ENCODE data around the gene SNX22. TPM values are rescaled to one million over a fixed set of nuclear protein-coding genes. Genes with fewer than 3 reads are reported as not detected.

Gene SNX22
- total RNA-seq, 4 donors from 2014 or later: 0.19 to 0.42 (median 0.33) TPM; not detected in 1

DNA sequence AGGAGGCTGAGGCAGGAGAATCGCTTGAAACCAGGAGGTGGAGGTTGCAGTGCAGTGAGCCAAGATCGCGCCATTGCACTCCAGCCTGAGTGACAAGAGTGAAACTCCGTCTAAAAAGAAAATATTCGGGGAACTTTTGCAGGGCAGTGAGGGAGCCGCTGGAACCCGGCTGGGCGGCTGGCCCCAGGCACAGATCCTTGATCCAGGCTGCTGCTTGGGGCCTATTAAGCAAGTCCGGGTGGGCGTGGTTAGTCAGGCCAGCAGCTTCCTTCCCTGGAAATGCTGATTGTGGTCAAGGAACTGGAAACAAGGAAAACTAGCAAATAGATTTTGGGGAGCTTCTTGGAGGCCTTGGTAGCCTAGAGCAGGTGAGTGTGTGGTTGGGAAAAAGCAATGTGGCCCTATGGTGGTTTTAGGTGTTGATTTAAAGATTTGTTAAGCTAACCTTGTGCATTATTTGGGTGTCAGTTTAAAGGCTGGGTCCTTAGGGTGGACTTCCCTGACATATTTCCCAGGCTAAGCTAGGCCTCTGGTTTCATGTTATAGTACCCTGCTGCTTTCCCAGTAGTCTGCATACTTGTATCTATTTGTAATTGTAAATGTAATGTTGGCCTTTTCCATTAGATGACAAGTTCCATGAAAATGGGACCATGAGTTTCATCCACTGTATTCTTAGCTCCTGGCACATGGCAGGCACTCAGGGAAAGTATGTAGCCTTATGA is 17.7 kb upstream of the SNX22 start:
- WGBS: 92% methylated on average over 10 of the region's 10 CpGs
- intact Hi-C loops (cut with DNase I): no loop called here
- no peak for TF ChIP-seq POLR2A (IDR thresholded peaks at IDR 0.05; ENCODE audit: low read depth)
- TF ChIP-seq CTCF (IDR thresholded peaks at IDR 0.05): no peak
- H3K36me3 ChIP-seq: peaks cover 86 to 100% (median 99%) of the 10 kb centered on the region in 4 donors
- DNase-seq (ENCODE audit: extremely low spot score): no peak
- H3K27me3 ChIP-seq: no peaks in the 10 kb centered on the region
- no peaks in the 10 kb centered on the region for H3K9me3 ChIP-seq
- no peak overlapping the region for H3K4me3 ChIP-seq
- H3K4me1 ChIP-seq: peaks cover 0 to 9% (median 3%) of the 10 kb centered on the region in 4 donors
- H3K27ac ChIP-seq (replicated peaks in 1 of 4): no peak overlapping the region

- no peaks in the 10 kb centered on the region for H3K9me3 ChIP-seq
- peaks cover 0 to 9% (median 3%) of the 10 kb centered on the region in 4 donors for H3K4me1 ChIP-seq
- TF ChIP-seq EP300 (IDR thresholded peaks at IDR 0.05) (no peak), POLR2AphosphoS5 (IDR thresholded peaks at IDR 0.05) (no peak), POLR2A (IDR thresholded peaks at IDR 0.05; ENCODE audit: low read depth) (no peak), CTCF (IDR thresholded peaks at IDR 0.05) (no peak)
- no peak overlapping the region for H3K27ac ChIP-seq (replicated peaks in 1 of 4)
- no peak for DNase-seq (ENCODE audit: extremely low spot score)
- no CpG with 5 or more reads among the region's 9 CpGs for WGBS
- no peak overlapping the region for H3K4me3 ChIP-seq
- intact Hi-C loops (cut with DNase I): no loop called here
- no peaks in the 10 kb centered on the region for H3K27me3 ChIP-seq
- peaks cover 81 to 96% (median 95%) of the 10 kb centered on the region in 4 donors for H3K36me3 ChIP-seq
Observed at GRCh38 chr15:64134345-64134829, 17.1 kb upstream of the SNX22 start.

DNA sequence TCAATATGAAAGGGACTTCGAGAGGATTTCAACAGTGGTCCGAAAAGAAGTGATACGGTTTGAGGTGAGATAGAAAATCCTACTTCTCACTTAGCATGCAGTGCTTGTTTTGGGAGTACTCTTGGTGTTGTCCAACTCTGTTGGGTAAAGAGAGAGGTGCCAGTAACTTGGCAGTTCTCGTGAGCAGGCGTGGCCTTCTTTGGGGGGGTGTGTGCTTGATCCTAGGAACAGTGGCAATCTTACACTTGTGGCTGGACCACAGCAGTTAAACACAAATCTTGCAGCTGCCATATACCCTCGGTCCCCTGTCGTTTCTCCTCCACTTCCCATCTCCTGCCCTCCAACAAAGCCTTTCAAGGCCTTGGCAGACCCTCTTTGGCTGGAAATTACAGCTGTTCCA is 15.2 kb upstream of the SNX22 start:
- Histone ChIP-seq H3K9me3 (no peaks in the 10 kb centered on the region), H3K4me1 (peaks cover 0 to 9% (median 3%) of the 10 kb centered on the region in 4 donors), H3K27ac (replicated peaks in 1 of 4) (no peak overlapping the region), H3K36me3 (peaks cover 69 to 87% (median 82%) of the 10 kb centered on the region in 4 donors), H3K4me3 (no peak overlapping the region), H3K27me3 (no peaks in the 10 kb centered on the region)
- intact Hi-C loops (cut with DNase I): no loop called here
- 83% methylated on average over 6 of the region's 7 CpGs for WGBS
- DNase-seq (ENCODE audit: extremely low spot score): no peak
- TF ChIP-seq CTCF (IDR thresholded peaks at IDR 0.05) (no peak), POLR2A (IDR thresholded peaks at IDR 0.05; ENCODE audit: low read depth) (no peak), POLR2AphosphoS5 (IDR thresholded peaks at IDR 0.05) (no peak), EP300 (IDR thresholded peaks at IDR 0.05) (no peak)

- H3K27ac ChIP-seq (replicated peaks in 1 of 4): no peak overlapping the region
- H3K27me3 ChIP-seq: no peaks in the 10 kb centered on the region
- peaks cover 0 to 9% (median 3%) of the 10 kb centered on the region in 4 donors for H3K4me1 ChIP-seq
- DNase-seq (ENCODE audit: extremely low spot score): no peak
- peaks cover 59 to 87% (median 80%) of the 10 kb centered on the region in 4 donors for H3K36me3 ChIP-seq
- H3K9me3 ChIP-seq: no peaks in the 10 kb centered on the region
- no peak for TF ChIP-seq POLR2AphosphoS5 (IDR thresholded peaks at IDR 0.05)
- TF ChIP-seq POLR2A (IDR thresholded peaks at IDR 0.05; ENCODE audit: low read depth): no peak
- no peak for TF ChIP-seq EP300 (IDR thresholded peaks at IDR 0.05)
- no peak for TF ChIP-seq CTCF (IDR thresholded peaks at IDR 0.05)
- intact Hi-C loops (cut with DNase I): no loop called here
- no peak overlapping the region for H3K4me3 ChIP-seq
- 66% methylated on average over 6 of the region's 8 CpGs for WGBS
Observed at GRCh38 chr15:64137226-64137833, 14.2 kb upstream of the SNX22 start.

Data from esophagus muscularis mucosa (tissue), 4 donors.